GM18499 (cell line): ENCODE results near the gene BICDL1.

Source experiments
- ATAC-seq: cut with Tn5 transposase; IDR thresholded peaks from one replicate; pipeline ENCODE4 v1.9.1; 2021; ENCODE audit warnings: moderate number of reproducible peaks; ENCODE audit not compliant: insufficient read depth, unreplicated experiment

BICDL1 gene

GRCh38 chr12:120048263-120048662 lies 59.2 kb downstream of the BICDL1 start:
- ATAC-seq = no peak

DNA sequence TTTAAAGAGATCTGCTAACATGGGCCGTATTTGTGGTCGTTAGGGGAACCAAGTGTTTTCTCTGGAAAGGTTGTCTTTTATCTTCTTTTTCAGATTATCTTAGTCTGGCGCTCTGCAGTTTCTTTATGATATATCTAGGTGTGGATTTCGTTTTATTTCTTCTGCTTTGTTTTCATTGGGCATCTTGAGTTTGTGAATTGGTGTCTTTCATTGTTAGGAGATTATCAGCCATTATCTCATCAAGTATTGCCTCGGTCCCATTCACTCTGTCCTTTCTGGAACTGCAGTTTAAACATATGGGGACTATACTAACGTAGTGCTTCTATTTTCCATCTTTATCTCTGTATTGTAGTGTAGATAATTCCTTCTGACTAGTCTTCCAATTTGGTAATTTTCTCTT lies 60.4 kb downstream of the BICDL1 start:
- no peak for ATAC-seq

- ATAC-seq = no peak
Measured at GRCh38 chr12:120051535-120051934, 62.5 kb downstream of the BICDL1 start.

DNA sequence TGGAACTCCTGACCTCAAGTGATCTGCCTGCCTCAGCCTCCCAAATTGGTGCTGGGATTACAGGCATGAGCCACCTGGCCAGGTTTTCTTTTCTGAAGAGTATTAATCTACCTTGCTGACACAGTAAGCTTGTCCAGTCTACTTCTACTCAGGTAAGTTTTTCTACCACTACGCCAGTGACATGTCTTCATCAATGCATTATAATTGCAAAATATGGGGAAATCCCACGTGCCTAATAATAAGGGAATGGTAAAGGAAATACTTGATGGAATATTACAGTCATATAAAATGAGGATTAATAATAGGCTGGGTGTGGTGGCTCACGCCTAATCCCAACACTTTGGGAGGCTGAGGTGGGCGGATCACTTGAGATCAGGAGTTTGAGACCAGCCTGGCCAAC lies 65.3 kb downstream of the BICDL1 start:
- no peak for ATAC-seq

GRCh38 chr12:120055231-120056000 lies 66.4 kb downstream of the BICDL1 start:
- no peak for ATAC-seq

GRCh38 chr12:120056739-120057138 lies 67.7 kb downstream of the BICDL1 start:
- no peak for ATAC-seq

DNA sequence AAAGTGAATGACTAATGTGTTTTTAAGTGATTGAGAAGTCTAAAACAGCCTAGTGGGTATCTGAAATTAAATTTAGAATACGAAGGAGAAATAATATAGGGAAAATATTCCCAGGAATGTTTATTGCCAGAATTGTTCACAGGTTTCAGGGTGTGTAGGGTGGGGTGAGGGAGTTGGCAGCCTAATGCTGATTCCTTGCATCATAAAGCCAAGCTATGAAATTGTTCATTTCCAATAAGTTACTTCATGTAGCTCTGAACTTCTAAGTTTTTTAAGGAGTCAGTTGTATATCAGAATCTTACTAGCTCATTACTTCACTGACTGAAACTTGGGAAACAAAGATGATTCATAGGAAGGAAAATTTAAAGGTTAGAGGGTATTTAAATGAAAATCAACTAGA lies 71.2 kb downstream of the BICDL1 start:
- ATAC-seq = no peak

DNA sequence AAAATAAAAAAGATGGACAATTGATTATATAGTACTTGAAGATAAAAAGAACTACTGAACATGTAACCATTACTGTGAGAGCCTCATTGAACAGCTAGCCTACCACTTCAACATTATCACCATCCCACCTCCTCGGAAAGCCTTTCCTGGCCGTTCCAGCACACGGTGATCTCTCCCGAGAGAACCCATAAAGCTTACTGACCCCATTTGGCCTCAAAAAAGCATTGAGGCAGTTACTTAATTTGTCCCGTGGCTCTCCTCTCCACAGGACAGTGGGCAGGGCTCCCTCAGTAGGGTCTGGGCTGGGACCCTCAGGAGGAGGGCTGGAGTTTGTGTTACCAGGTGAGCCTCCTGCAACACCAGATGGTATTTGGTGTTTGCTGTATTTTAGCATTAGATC lies 71.7 kb downstream of the BICDL1 start:
- no peak for ATAC-seq

DNA sequence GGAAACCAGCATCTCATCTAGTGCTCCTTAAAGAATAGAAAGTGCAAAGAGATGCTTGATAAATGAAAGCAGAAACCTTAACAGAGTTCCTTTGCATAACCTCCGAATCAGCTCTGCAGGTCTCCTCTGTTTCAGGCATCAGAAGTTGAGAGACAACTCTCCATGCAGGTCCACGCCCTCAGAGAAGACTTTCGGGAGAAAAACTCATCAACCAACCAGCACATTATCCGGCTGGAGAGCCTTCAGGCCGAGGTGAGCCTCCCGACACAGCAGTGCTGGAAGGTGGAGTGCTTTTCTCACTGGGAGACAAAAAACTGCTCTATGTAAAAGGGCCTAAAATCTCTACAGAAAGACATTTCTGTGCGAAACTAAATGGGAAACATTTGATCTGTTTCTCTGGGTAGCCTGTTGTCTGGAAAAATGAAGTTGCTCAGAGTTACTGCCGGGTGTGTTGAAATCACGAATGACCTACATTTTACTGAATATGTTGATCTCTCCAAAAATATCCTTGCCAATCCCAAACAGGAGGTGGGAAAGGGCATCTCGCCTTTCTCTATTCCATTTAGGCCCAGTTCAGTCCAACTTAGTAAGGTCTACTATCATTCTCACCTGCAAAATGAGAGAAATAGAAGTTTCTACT lies 72.7 kb downstream of the BICDL1 start:
- no peak for ATAC-seq

GRCh38 chr12:120062976-120063579 lies 74.0 kb downstream of the BICDL1 start:
- ATAC-seq = no peak

- no peak for ATAC-seq
Measured at GRCh38 chr12:120064054-120064940, 75.3 kb downstream of the BICDL1 start.

DNA sequence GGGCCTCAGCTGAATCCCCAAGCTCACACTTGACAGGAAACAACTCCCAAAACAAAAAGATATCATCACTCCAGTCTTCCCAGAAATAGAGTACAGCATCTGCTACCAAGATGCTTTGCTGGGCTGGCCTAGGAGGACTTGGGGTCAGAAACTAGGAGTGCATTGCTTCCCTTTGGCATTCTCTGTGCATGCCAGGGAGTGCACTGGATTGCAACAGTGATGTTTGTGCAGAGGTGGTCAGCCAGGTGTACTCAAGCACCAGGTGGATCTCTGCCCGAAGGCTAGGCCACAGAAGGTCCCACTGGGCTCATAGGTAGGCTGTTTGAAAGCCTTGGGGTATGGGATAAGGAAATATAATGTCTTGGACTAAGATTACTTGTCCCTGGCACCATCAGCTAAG lies 76.4 kb downstream of the BICDL1 start:
- no peak for ATAC-seq

GRCh38 chr12:120066341-120066740 lies 77.3 kb downstream of the BICDL1 start:
- ATAC-seq = no peak

DNA sequence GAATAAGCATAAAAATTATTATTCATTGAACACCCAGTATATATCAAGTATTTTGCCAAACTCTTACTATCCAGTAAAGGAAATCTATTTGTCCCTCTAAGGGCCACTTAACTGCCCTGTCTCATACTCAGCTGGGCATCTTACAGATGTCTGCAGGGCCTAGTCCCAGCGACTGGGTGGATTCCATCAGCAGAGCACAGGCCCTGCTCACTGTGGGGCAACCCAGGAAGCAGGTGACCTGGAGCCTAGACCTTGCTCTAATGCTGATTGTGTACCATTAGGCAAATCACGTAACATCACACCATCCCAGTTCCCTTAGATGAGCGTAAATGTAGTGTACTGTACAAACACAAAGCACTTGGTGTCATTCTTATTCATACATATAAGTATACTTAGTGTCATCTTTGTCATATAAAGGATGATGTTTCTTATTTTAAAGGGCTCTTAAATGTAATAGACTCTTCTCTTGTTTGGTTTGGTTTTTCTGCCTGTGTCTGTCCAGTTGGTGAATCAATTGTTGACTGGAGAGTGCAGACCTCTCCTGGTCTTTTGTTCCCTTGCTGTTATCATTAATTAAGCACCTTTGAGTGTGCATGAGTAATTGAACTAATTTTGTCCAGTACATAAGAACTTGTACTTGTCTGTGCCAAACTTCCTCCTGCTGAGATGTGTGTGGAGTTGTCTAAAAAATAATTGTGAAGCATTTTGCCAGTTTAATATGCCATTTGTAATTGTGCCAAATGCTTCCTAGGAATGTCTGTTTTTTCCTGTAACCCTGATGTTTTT lies 78.2 kb downstream of the BICDL1 start:
- no peak for ATAC-seq

DNA sequence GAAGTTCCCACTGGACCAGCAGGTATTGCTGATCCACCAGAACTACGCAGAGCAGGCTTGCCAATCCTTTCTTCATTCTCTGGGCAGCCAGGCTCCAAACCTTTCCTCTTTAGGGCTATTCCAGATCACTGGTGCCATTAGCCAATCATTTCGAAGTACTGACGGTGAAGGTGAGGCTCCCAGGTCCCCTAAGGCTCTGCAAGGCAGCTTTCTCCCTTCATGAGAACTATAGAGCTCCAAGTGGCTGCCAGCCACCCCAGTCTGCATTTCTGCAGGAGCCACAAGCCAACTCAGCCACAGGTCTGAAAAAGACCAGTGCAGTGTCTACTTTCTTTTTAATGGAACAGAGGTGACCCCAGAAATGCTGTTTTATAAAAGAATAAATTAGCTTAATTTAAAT lies 78.9 kb downstream of the BICDL1 start:
- ATAC-seq = no peak

DNA sequence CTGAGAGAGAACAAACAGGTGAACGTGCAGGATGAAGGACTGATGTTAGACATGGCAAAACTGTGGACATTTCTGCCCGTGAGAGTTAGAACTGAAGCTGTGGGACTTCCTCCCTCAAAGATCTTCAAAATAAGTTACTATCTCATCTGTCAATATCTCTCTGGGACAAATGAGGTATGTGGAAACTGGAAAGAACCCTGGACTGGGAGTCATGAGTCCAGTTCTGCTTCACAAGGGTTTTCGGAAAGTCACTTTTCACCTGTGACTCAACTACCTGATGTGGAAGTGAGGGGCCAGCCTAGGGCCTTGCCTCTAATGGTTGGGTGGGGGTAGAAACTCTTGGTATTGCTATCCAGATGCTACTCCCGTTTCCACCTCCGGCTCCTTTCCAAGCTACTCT lies 80.2 kb downstream of the BICDL1 start:
- no peak for ATAC-seq

DNA sequence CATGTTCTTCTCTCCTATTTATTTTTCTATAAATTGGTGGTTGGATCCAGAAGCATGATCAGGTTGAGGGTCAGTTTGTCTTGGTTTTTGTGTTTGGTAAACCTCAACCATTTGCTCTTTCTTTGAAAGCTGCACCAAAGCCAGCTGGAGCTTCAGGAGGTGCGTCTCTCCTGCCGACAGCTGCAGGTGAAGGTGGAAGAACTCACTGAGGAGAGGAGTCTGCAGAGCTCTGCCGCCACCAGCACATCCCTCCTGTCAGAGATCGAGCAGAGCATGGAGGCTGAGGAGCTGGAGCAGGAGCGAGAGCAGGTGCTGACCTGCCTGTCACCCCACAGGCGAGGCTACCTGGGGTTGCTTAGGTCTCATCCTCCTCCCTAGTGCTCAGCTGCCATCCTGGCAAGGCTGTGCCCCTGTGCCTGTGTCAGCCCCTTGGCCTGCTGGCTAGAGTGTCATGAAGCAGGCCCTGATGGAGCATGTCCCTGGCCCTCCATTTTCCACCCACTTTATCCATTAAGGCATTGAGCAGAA lies 82.5 kb downstream of the BICDL1 start:
- no peak for ATAC-seq

- ATAC-seq = no peak
Measured at GRCh38 chr12:120072472-120073249, 83.6 kb downstream of the BICDL1 start.

- ATAC-seq = no peak
Measured at GRCh38 chr12:120075034-120075616, 86.1 kb downstream of the BICDL1 start.
